HG02798 (cell line): ENCODE results near the gene VPS26A.
"Not testable (repeated sequence)": the region's sequence is repeated elsewhere in the genome, so short reads cannot be mapped to it uniquely, and the experiment has no call there.

Source experiments
- ATAC-seq: cut with Tn5 transposase; IDR thresholded peaks from one replicate; pipeline ENCODE4 v1.9.1; 2021; ENCODE audit warnings: mild to moderate bottlenecking; ENCODE audit not compliant: unreplicated experiment, poor library complexity

VPS26A gene

DNA sequence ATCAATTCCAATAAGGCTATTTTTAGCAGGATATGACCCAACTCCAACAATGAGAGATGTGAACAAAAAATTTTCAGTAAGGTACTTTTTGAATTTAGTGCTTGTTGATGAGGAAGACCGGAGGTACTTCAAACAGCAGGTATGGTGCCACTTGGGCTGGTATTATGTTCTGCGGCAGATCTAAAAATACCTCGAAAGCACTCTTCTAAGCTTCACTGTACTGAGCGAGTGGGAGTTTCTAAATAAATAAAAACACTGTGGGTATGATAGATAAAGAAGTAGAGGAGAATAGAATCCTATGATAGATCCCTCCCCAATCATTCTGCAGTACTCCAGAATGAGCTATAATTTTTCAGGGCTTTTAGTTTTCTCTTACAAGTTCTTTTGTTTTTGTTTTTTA lies 44.5 kb downstream of the VPS26A start:
- no peak for ATAC-seq

DNA sequence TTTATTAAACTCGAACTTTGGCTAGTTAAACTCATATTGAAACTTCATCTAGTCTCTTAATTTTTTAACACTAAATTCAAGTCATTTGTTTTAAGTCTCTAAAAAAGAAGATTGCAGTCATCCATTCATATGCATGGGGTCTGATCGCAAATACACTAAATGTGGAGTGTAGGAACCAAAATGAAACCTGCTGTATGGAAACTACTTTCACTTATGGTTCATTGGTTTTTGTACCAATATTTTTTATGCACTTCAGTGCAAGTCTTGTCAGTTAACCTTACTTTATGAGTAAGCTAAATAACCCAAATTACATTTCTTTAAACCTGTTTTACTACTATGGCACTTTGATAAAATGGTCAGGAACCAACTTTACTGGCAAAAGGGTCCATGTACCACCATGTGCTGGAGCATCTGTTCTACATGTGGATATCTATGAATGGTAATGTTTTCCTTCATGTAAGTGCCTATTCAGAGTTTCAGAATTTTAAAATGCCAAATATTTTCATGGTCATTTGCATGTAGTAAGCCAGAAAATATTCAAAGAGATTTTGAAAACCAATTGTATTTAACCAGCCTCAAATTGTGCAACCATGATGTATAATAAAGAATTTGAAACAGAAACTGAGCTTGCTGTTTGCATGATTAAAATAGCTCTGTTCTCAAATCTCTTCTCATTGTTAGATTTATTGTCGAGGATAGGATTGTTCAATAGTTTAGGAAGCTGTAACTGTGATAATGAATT lies 48.4 kb downstream of the VPS26A start:
- no peak for ATAC-seq

GRCh38 chr10:69175326-69175725 lies 51.3 kb downstream of the VPS26A start:
- not testable (repeated sequence) for ATAC-seq

GRCh38 chr10:69176823-69177222 lies 52.8 kb downstream of the VPS26A start:
- no peak for ATAC-seq

DNA sequence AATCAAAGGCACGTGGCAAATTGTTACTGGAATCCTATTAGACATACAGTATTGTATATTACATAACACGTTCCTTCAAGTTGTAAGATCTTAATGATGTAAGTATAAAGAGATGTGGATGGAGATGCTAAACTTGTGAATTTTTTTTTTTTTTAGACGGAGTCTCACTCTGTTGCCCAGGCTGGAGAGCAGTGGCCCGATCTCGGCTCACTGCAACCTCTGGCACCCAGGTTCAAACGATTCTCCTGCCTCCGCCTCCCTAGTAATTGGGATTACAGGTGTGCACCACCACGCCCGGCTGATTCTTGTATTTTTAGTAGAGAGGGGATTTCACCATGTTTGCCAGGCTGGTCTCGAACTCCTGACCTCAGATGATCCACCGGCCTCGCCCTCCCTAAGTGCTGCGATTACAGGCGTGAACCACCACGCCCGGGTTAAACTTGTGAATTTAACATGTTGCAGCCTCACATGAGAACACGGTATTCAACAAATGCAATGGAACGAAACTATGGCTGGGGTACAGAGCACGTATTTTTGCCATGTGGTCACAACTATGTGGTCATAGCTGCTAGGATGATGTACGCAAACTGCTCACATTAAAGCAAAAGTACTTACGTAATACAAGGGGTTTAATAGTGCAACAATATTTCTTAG lies 55.2 kb downstream of the VPS26A start:
- peak; percentile 25 for ATAC-seq

GRCh38 chr10:69179743-69180524 lies 56.0 kb downstream of the VPS26A start, which contains the start of gene SUPV3L1:
Gene SUPV3L1, plus strand, starts transcription at chr10:69180234. Its CDS starts 58 bp downstream, at chr10:69180292.
- ATAC-seq: peak; percentile 89

DNA sequence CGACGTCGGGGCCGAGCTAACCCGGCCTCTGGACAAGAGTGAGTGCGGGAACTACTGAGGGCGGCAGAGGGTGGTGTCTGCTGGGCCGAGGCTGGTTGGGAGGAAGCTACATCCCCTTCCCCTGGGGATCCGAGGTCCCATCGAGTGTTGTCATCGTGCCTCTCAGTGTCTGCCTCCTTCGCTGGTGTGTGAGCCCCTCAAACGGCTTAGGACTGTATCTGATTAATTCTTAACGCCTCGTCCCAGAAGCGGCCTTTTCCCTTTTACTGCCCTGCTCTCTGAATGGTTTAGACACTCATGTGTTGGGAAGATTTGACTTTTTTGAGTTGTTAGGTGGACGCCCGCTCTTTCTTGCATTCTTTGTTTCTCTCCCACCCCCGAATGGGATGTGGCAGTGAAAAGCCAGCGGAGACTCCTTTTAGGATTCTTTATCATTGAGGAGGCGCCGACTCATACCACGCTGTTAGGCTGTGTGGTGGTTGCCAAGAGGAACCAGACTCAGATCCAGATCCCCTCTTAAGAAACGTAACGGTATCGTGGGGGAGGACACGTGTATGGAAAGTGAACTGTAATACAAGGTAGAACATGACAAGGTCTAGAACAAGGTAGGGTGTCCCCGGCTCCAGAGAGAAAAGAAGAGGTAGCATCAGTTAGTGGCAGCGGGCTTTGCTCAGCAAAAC lies 56.7 kb downstream of the VPS26A start:
- ATAC-seq: no peak

- no peak for ATAC-seq
Measured at GRCh38 chr10:69181433-69181832, 57.5 kb downstream of the VPS26A start.

DNA sequence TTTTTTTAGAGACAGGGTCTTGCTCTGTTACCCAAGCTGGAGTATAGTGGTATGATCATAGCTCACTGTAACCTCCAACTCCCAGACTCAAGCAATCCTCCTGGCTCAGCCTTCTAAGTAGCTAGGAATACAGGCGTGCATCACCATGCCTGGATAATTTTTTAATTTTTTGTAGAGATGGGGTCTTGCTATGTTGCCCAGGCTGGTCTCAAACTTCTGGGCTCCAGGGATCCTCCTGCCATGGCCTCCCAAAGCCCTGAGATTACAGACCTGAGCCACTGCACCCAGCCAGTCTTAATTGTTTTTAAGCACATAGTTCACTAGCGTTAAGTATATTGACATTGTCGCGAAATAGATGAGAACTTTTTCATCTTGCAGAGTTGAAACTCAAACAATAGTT lies 58.0 kb downstream of the VPS26A start:
- no peak for ATAC-seq

GRCh38 chr10:69186524-69186923 lies 62.5 kb downstream of the VPS26A start:
- ATAC-seq: no peak

DNA sequence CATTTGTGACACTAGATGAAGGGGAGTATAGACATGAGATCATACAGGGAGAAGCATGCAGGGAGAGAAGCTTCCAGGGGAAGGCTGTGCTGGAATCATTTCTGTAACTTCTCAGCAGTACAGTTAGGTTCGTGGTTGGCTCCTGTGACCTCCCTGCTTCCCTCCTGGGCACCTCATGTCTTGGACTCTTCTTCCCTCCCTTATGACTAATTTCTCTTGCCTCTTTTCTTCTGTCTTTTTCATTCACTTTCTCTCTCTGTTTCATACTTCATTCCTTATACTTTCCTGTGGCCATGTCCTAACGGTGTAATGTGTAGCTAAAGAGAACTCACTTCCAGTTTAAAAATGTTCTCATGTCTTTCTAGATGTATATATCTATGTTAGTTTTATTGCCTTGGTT lies 77.1 kb downstream of the VPS26A start:
- ATAC-seq: no peak

DNA sequence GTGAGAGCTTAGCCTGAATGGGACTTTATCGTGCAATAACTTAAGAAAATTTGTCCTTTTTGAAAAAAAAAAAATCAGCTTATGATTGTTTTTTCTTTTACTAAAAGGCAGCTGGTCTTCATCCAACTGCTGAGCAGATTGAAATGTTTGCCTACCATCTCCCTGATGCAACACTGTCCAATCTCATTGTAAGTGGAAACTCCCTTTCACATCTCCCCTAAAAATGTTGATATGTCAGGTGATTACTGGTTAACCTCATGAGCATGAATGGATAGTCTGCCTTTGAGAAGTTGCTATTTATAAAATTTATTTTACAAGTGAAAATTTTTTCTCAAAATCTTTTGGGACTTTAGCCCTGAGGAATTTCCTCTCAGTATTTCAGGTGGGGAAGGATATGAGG lies 78.4 kb downstream of the VPS26A start:
- ATAC-seq: no peak

DNA sequence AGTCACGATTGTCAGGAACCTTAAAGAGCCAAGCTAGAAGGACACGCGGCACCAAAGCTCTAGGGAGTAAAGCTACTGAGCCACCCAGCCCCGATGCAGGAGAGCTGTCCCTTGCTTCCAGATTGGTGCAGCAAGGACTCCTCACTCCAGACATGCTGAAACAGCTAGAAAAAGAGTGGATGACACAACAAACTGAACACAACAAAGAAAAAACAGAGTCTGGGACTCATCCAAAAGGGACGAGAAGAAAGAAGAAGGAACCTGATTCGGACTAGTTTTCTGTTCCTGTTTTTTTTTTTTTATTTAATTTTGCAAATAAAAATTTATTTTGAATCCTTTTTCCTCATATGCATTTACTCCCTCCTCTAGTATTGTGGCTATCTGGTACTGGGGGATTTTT lies 84.8 kb downstream of the VPS26A start:
- no peak for ATAC-seq

- ATAC-seq: no peak
Measured at GRCh38 chr10:69209787-69210484, 86.0 kb downstream of the VPS26A start.

DNA sequence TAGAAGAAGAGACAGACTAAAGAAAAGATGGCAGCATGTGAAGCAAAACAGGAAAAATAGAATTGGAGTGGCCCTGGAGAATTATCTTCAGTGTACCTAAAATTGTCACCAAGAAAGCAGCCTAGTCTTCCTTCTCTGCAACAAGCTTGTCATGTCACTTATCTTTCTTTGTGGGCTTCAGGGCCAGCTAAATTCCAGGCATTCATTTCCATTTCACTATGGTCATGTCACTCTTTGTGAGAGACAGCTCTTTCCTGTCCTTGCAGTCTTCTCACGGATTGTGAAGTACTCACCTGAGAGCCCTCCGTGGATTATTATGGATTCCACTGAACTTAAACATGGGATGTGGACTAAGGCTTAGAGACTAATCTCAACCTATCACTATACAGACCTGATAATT lies 87.1 kb downstream of the VPS26A start:
- ATAC-seq: no peak

DNA sequence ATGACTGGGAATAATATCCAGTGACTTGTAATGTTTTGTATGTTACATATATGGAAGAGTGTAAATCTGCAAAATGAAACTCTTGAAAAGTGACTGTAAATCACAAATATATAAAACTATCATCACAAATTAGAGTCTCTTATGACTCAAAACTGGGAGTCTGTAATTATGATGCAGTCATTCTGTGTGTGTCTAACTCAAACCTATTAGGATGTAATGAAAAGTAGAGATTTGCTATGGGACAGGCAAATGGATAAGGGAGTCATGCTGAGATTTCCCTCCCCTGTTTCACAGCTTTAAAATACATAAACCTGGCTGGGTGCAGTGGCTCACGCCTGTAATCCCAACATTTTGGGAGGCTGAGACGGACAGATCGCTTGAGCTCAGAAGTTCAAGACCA lies 87.5 kb downstream of the VPS26A start:
- no peak for ATAC-seq

- no peak for ATAC-seq
Measured at GRCh38 chr10:69213591-69214311, 89.8 kb downstream of the VPS26A start.

DNA sequence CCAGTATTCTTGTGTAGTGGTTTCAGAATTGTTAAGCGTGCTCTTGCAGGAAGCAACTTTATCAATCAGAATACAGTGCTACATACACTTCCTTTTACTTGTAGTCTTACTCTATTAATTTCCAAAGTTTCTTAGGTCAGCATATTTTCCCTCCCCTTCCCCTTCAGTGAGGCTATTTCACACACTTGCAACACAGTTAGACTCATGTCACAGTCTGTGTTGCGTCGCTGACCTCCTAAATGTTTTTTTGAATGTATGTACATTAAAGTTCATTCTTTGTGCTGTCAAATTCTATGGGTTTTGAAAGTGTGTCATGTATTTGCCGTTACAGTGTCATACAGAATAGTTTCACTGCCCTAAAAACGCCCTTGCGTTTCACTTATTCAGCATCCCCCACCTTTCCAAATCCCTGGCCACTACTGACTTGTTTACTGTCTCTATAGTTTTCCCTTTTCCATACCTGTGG lies 90.7 kb downstream of the VPS26A start:
- ATAC-seq: no peak
